IMR-90 (cell line): ENCODE results near the gene CYTH4.

Source experiments
- CEBPB ChIP-seq: IDR thresholded peaks from 2 replicates; pipeline ENCODE4 v1.6.1; 2012; ENCODE audit warnings: low read depth, low read length, improper control_type of control experiment
- CHD1 ChIP-seq: IDR thresholded peaks from 2 replicates; pipeline ENCODE4 v1.6.1; 2012; ENCODE audit warnings: low read depth, low read length, improper control_type of control experiment
- CTCF ChIP-seq: conservative IDR thresholded peaks from 2 replicates; pipeline ENCODE4 v1.5.1; 2012; ENCODE audit warnings: mild to moderate bottlenecking, low read depth, low read length, improper control_type of control experiment
- ELK1 ChIP-seq: fragments of 150-350 bp; IDR thresholded peaks from 2 replicates; pipeline ENCODE4 v1.6.1; 2016; ENCODE audit warnings: low read depth, mild to moderate bottlenecking, low read length, moderate library complexity, borderline replicate concordance
- FOS ChIP-seq: fragments of 150-350 bp; IDR thresholded peaks from 2 replicates; pipeline ENCODE4 v1.6.1; 2016; ENCODE audit warnings: low read depth, low read length
- NFE2L2 ChIP-seq: fragments of 150-350 bp; IDR thresholded peaks from 2 replicates; pipeline ENCODE4 v1.6.1; 2016; ENCODE audit warnings: low read depth, mild to moderate bottlenecking, low read length
- POLR2A ChIP-seq: IDR thresholded peaks from 2 replicates; pipeline ENCODE4 v1.6.1; 2012; ENCODE audit warnings: mild to moderate bottlenecking, low read depth, low read length
- RAD21 ChIP-seq: IDR thresholded peaks from 2 replicates; pipeline ENCODE4 v1.6.1; 2012; ENCODE audit warnings: low read length, improper control_type of control experiment
- RCOR1 ChIP-seq: IDR thresholded peaks from 2 replicates; pipeline ENCODE4 v1.6.1; 2012; ENCODE audit warnings: mild to moderate bottlenecking, low read length, improper control_type of control experiment; ENCODE audit not compliant: insufficient replicate concordance
- RFX5 ChIP-seq: IDR thresholded peaks from 2 replicates; pipeline ENCODE4 v1.8.0; 2012; ENCODE audit warnings: low read depth, mild to moderate bottlenecking, low read length, moderate library complexity
- SMC3 ChIP-seq: fragments of 150-350 bp; IDR thresholded peaks from 2 replicates; pipeline ENCODE4 v1.6.1; 2016; ENCODE audit warnings: low read depth, mild to moderate bottlenecking, antibody characterized with exemption, low read length, moderate library complexity
- USF2 ChIP-seq: fragments of 150-350 bp; IDR thresholded peaks from 2 replicates; pipeline ENCODE4 v1.6.1; 2017; ENCODE audit warnings: mild to moderate bottlenecking, antibody characterized with exemption, low read length, low read depth

DNA sequence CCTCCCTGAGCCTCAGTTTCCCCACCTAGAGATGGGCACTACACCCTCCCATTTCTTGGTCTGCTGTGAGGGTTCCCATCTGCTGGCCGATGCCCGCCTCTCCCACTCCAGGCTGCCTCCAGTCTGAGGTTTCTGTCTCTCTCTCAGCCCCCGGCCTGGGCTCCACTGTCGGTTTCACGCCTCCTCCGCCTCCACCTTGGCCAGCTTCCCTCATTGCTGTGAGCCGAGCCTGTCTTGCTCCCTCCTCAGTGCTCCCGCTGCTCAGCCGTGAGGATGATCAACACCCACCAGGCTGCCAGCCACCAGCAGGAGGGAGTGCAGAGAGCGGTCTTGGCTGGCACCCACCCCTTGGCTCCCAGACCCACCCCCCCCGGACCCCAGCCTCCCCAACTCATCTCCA is 61.0 kb downstream of the CYTH4 start:
- TF ChIP-seq CTCF (no peak), POLR2A (no peak), CEBPB (no peak), RFX5 (no peak), ELK1 (no peak), RAD21 (no peak), CHD1 (no peak), USF2 (no peak), RCOR1 (no peak), SMC3 (no peak), NFE2L2 (no peak), FOS (no peak)
